Measurements from ENCODE around the gene FAM200C. TPM values are rescaled to one million over a fixed set of nuclear protein-coding genes. Genes with fewer than 3 reads are reported as not detected.

The FAM200C gene
- total RNA-seq, 1 experiment from 2014 or later, result 5.4 TPM

DNA sequence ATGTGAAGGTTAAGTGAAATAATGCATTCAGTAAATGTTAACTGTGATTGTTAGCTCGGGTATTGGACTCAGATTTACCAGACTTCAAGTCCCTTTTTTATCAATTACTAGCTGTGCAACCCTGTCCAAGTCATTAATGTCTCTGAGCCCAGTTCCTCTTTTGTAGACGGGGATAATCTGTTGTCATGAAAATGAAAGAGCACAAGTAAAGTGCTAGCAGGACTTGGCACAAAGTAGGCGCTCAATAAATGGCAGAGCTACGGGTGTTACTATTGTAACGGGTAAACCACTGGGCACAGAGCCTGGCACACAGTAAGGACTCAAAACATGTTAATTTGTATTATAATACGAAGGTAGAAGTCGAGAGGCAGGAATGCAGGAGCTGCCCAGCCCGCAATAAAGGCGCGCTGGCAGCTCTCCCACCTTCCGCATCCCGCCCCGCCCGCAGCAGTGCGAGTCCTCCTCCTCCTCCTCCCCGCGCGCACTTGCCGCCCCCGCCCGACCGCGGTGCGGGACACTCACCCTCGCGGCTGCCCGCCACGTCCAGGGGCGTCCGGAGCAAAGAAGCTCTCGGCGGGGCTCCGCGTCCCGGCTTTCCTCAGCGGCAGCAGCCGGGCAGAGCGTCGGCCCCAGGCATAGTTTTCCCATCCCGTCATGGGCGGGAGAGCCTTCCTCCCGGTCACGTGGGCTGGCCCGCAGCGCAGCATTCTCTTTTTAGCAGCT, 29.7 kb downstream of the FAM200C start, which contains the start of gene C1QTNF2:
Gene C1QTNF2, minus strand, starts transcription at position 637 of the 723 bp plus-strand sequence. CDS start 15,615 bp downstream, outside the sequence.
- POLR2A ChIA-PET, result interaction anchor here (0.6 kb wide), 1 partner anchor 26 kb away, joined by 8 read pairs; no protein-coding TSS in a partner anchor
- DNase-seq (ENCODE audit: low spot score), result peak; percentile 64
- Mint-ChIP-seq H3K4me1 (peaks cover 11% of the 10 kb centered on the region), H3K4me3 (peak within 1 kb of the TSS; percentile 68), H3K27me3 (ENCODE audit: low read depth) (peaks cover 54% of the 10 kb centered on the region), H3K9me3 (no peaks in the 10 kb centered on the region), H3K36me3 (no peaks in the 10 kb centered on the region), H3K27ac (no peak within 1 kb of the TSS)
- peak; percentile 86 for ATAC-seq
- CTCF ChIA-PET, result interaction anchor here (1.1 to 1.9 kb wide), 8 partner anchors 10 to 348 kb away, joined by 5 to 13 read pairs (median 8); no protein-coding TSS in a partner anchor
- TF ChIP-seq ZNF396 (CRISPR knock-in tag; IDR thresholded peaks at IDR 0.05; ENCODE audit: borderline replicate concordance) (no peak), RELA (CRISPR knock-in tag; IDR thresholded peaks at IDR 0.05; ENCODE audit: borderline replicate concordance) (no peak), ELF4 (CRISPR knock-in tag; IDR thresholded peaks at IDR 0.05; ENCODE audit: low read depth) (no peak), ATF3 (CRISPR knock-in tag; conservative IDR thresholded peaks at IDR 0.05) (no peak), RORB (CRISPR knock-in tag; IDR thresholded peaks at IDR 0.05) (no peak), ZNF416 (CRISPR knock-in tag; IDR thresholded peaks at IDR 0.05) (no peak), MYBL2 (CRISPR knock-in tag; IDR thresholded peaks at IDR 0.05) (no peak), GABPB1 (CRISPR knock-in tag; IDR thresholded peaks at IDR 0.05) (no peak), STAT6 (CRISPR knock-in tag; conservative IDR thresholded peaks at IDR 0.05; ENCODE audit: low read depth) (no peak), SP1 (CRISPR knock-in tag; conservative IDR thresholded peaks at IDR 0.05) (no peak), CBFB (CRISPR knock-in tag; IDR thresholded peaks at IDR 0.05; ENCODE audit: low read depth) (no peak), EMX1 (CRISPR knock-in tag; IDR thresholded peaks at IDR 0.05) (no peak), TCF7 (CRISPR knock-in tag; IDR thresholded peaks at IDR 0.05; ENCODE audit: low read depth) (no peak), ZNF121 (CRISPR knock-in tag; IDR thresholded peaks at IDR 0.05) (no peak), HMGXB4 (CRISPR knock-in tag; IDR thresholded peaks at IDR 0.05) (peak; percentile 68; the same call in 1 of the 2 replicates), USF1 (CRISPR knock-in tag; IDR thresholded peaks at IDR 0.05) (peak; percentile 96), ZNF263 (CRISPR knock-in tag; IDR thresholded peaks at IDR 0.05; ENCODE audit: low read depth) (peak; percentile 88), AFF4 (CRISPR knock-in tag; IDR thresholded peaks at IDR 0.05; ENCODE audit: borderline replicate concordance) (0 out of 2 replicates have a peak, but pooled peaks have one; percentile 66), NR3C1 (CRISPR knock-in tag; conservative IDR thresholded peaks at IDR 0.05; ENCODE audit: low read depth) (0 out of 2 replicates have a peak, but pooled peaks have one; percentile 62), IRF1 (CRISPR knock-in tag; IDR thresholded peaks at IDR 0.05) (no peak), KAT7 (CRISPR knock-in tag; IDR thresholded peaks at IDR 0.05; ENCODE audit: borderline replicate concordance) (no peak)
- TF ChIP-seq, protein P1, sequence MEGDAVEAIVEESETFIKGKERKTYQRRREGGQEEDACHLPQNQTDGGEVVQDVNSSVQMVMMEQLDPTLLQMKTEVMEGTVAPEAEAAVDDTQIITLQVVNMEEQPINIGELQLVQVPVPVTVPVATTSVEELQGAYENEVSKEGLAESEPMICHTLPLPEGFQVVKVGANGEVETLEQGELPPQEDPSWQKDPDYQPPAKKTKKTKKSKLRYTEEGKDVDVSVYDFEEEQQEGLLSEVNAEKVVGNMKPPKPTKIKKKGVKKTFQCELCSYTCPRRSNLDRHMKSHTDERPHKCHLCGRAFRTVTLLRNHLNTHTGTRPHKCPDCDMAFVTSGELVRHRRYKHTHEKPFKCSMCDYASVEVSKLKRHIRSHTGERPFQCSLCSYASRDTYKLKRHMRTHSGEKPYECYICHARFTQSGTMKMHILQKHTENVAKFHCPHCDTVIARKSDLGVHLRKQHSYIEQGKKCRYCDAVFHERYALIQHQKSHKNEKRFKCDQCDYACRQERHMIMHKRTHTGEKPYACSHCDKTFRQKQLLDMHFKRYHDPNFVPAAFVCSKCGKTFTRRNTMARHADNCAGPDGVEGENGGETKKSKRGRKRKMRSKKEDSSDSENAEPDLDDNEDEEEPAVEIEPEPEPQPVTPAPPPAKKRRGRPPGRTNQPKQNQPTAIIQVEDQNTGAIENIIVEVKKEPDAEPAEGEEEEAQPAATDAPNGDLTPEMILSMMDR (IDR thresholded peaks at IDR 0.05), result no peak
- TF ChIP-seq, protein P2, sequence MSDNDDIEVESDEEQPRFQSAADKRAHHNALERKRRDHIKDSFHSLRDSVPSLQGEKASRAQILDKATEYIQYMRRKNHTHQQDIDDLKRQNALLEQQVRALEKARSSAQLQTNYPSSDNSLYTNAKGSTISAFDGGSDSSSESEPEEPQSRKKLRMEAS (CRISPR knock-in tag; IDR thresholded peaks at IDR 0.05), result peak; percentile 85
- TF ChIP-seq, protein P3, sequence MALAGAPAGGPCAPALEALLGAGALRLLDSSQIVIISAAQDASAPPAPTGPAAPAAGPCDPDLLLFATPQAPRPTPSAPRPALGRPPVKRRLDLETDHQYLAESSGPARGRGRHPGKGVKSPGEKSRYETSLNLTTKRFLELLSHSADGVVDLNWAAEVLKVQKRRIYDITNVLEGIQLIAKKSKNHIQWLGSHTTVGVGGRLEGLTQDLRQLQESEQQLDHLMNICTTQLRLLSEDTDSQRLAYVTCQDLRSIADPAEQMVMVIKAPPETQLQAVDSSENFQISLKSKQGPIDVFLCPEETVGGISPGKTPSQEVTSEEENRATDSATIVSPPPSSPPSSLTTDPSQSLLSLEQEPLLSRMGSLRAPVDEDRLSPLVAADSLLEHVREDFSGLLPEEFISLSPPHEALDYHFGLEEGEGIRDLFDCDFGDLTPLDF (CRISPR knock-in tag; IDR thresholded peaks at IDR 0.05), result no peak
